Heart left ventricle (tissue), 13 donors: ENCODE results near the gene KLHL35.

Experiments used
- POLR2A ChIP-seq, 2 donors: fragments of 450-650 bp; IDR thresholded peaks; one replicate each; pipeline ENCODE4 v1.6.1; 2017; ENCODE audit warnings: antibody characterized with exemption in 2 of 2, mild to moderate bottlenecking in 2 of 2, moderate library complexity in 2 of 2
- TF ChIP-seq, protein P1 (sequence below), 12 donors: fragments of 200-600 bp; sonication (generic) in 4 of 12; IDR thresholded peaks; one replicate each; pipeline versions ENCODE4 v1.5.0 to v1.8.0; 2018 to 2022; ENCODE audit warnings: antibody characterized with exemption in 12 of 12, mild to moderate bottlenecking in 5 of 12
- donor health status: ischemic (EF 13 %, LVEDD 7.1; RV severe dilation, severe dysfunction).
- donor health status: DM: no; HTN: yes; CAD: no.
- donor health status: DM: no; HTN: no; CAD: no.
- donor health status: ischemic (EF 25% LVEDD 6.9; RV normal size, moderate dysfunction).
- donor health status: ischemic (EF 25% LVEDD 5.7; RV mildly dilated, moderate dysfunction).
- donor health status: ischemic (EF 35%, LVEDD 5.7; RV mildly dilated, moderate dysfunction).
- donor health status: nonischemic (EF 11% LVEDD 7.7; RV severe dilation, severe dysfunction).
- donor health status: DM: yes; HTN: yes; CAD: no.
- donor health status: PGD.
- donor health status: ischemic (EF 29% LVEDD 5.4; RV normal size, mild dysfunction).
- donor health status: nonischemic (EF 23%, LVEDD 6.1; RV moderate dilation, normal function).

DNA sequence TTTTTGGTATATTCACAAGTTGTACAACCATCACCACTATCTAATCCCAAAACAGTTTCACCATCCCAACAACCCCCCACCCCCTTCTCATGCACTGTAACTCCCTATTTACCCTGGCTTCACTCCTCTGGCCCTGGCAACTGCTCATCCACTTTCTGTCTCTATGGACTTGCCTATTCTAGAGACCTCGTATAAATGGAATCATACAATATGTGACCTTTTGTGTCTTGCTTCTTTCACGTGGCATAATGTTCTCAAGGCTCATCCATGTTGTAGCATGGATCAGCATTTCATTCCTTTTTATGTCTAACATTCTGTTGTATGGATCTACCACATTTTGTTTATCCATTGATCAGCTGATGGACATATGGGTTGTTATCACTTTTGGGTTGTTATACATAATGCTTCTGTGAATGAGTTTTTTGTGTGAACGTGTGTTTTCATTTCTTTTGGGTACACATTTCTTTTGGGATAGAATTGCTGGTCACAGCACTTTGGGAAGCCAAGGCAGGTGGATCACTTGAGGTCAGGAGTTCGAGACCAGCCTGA lies 46.7 kb upstream of the KLHL35 start:
- TF ChIP-seq POLR2A (IDR thresholded peaks at IDR 0.05) = no peak
- TF ChIP-seq, protein P1, sequence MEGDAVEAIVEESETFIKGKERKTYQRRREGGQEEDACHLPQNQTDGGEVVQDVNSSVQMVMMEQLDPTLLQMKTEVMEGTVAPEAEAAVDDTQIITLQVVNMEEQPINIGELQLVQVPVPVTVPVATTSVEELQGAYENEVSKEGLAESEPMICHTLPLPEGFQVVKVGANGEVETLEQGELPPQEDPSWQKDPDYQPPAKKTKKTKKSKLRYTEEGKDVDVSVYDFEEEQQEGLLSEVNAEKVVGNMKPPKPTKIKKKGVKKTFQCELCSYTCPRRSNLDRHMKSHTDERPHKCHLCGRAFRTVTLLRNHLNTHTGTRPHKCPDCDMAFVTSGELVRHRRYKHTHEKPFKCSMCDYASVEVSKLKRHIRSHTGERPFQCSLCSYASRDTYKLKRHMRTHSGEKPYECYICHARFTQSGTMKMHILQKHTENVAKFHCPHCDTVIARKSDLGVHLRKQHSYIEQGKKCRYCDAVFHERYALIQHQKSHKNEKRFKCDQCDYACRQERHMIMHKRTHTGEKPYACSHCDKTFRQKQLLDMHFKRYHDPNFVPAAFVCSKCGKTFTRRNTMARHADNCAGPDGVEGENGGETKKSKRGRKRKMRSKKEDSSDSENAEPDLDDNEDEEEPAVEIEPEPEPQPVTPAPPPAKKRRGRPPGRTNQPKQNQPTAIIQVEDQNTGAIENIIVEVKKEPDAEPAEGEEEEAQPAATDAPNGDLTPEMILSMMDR (IDR thresholded peaks at IDR 0.05) = no peak
